Rectal smooth muscle tissue (tissue), 1 donor: ENCODE data around the gene RGS4.
A peak's percentile ranks its signal among the peaks of the same experiment; 100 is the strongest.
"Not testable (repeated sequence)": the region's sequence is repeated elsewhere in the genome, so short reads cannot be mapped to it uniquely, and the experiment has no call there.

ENCODE experiments used
- H3K27ac ChIP-seq: one replicate; pipeline ENCODE4 v1.7.0; 2013; ENCODE audit warnings: low read depth, low read length, inconsistent platforms
- H3K27me3 ChIP-seq: one replicate; pipeline ENCODE4 v1.7.0; 2013; ENCODE audit warnings: low read length; ENCODE audit not compliant: control insufficient read depth, insufficient read depth
- H3K36me3 ChIP-seq: one replicate; pipeline ENCODE4 v1.7.0; 2013; ENCODE audit warnings: low read length; ENCODE audit not compliant: control insufficient read depth, insufficient read depth
- H3K4me1 ChIP-seq: one replicate; pipeline ENCODE4 v1.7.0; 2013; ENCODE audit warnings: low read length; ENCODE audit not compliant: control insufficient read depth, insufficient read depth
- H3K4me3 ChIP-seq: one replicate; pipeline ENCODE4 v1.7.0; 2013; ENCODE audit warnings: low read length
- H3K9ac ChIP-seq: one replicate; pipeline ENCODE4 v1.7.0; 2013; ENCODE audit warnings: low read length

RGS4 gene

GRCh38 chr1:163089117-163089516 is 20.0 kb downstream of the RGS4 start:
- H3K4me1 ChIP-seq, H3K4me3 ChIP-seq, H3K36me3 ChIP-seq, H3K27me3 ChIP-seq, H3K9ac ChIP-seq, H3K27ac ChIP-seq: not testable (repeated sequence)

- Histone ChIP-seq H3K27me3 (no peaks in the 10 kb centered on the region), H3K27ac (no peak overlapping the region), H3K4me3 (no peak overlapping the region), H3K36me3 (no peaks in the 10 kb centered on the region), H3K4me1 (peaks cover 2% of the 10 kb centered on the region), H3K9ac (no peak overlapping the region)
Observed at GRCh38 chr1:163090321-163090945, 21.3 kb downstream of the RGS4 start.

DNA sequence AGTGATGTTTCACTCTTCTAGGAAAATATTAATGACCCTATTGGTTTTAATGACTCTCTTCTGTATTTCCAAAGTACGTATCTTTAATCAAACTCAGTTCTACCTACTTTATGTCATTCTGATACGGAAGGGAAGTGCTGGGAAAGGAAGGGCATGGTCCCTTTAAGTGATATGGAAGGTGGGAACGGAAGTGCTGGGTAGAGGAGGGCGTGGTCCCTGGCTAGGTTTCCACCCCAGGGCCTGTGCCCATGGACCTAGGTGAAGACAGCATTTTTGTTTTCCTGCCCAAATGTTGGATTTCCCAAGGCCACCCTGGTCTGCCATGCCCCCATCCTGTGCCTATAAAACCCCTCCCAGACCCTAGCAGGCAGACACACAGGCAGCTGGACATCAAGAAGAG is 24.0 kb downstream of the RGS4 start:
- H3K27ac ChIP-seq, result no peak overlapping the region
- H3K36me3 ChIP-seq, result no peaks in the 10 kb centered on the region
- H3K27me3 ChIP-seq, result no peaks in the 10 kb centered on the region
- no peaks in the 10 kb centered on the region for H3K4me1 ChIP-seq
- no peak overlapping the region for H3K4me3 ChIP-seq
- H3K9ac ChIP-seq, result no peak overlapping the region

DNA sequence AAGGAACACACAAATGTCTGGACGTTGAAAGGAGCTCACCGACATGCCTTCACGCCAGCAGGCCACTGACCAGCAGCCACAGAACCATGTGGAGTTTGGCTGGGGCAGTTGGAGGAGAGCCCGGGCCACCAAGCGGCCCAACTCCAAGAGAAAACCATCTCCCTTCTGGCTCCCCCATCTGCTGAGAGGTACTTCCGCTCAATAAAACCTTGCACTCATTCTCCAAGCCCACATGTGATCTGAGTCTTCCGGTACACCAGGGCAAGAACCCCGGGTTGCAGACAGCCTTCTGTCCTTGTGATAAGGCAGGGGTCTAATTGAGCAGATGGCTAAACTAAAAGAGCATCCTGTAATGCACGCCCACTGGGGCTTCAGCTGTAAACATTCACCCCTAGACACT is 24.4 kb downstream of the RGS4 start:
- H3K36me3 ChIP-seq, result no peaks in the 10 kb centered on the region
- H3K9ac ChIP-seq, result no peak overlapping the region
- H3K4me1 ChIP-seq, result no peaks in the 10 kb centered on the region
- H3K4me3 ChIP-seq, result no peak overlapping the region
- H3K27ac ChIP-seq, result no peak overlapping the region
- no peaks in the 10 kb centered on the region for H3K27me3 ChIP-seq

DNA sequence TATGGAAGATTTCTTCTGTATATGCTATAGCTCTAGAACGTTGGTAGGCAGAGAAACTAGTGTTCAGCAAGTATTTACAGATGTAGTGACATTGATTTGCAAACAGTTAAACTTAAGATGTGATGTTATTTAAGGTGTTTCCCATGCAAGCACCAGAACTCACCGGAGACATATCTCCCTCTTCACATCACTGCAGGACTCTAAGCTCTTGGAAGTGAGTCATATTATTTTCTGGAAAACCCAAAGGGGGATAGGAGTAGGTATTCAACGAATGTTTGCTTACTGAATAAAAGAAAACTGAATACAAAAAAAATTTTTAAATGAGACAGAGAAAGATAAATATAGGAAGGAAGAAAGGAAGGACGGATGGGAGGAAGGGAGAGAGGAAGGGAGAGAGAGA is 25.0 kb downstream of the RGS4 start:
- Histone ChIP-seq H3K27me3 (no peaks in the 10 kb centered on the region), H3K4me3 (no peak overlapping the region), H3K27ac (no peak overlapping the region), H3K4me1 (no peaks in the 10 kb centered on the region), H3K36me3 (no peaks in the 10 kb centered on the region), H3K9ac (no peak overlapping the region)

GRCh38 chr1:163094589-163094988 is 25.4 kb downstream of the RGS4 start:
- H3K9ac ChIP-seq, result no peak overlapping the region
- no peaks in the 10 kb centered on the region for H3K27me3 ChIP-seq
- no peak overlapping the region for H3K27ac ChIP-seq
- no peaks in the 10 kb centered on the region for H3K36me3 ChIP-seq
- no peaks in the 10 kb centered on the region for H3K4me1 ChIP-seq
- H3K4me3 ChIP-seq, result no peak overlapping the region

DNA sequence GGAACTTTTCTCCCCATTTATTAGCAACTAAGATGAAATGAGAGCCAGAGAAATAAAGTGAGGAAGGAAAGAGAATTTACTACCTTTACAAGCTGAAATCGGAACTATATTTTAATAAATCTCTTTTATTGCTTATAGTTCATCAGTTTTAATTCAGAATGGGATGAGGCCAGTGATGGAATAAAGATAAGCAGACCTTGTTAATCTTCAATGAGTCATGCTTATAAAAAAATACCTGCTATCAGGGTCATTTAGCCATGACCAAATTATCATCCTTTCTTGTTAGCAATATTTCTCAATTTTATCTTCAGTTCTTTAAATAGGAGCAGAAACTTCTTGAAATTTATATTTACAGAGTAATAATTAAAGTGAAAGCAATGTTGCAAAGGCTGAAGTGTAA is 26.1 kb downstream of the RGS4 start:
- H3K4me3 ChIP-seq, result no peak overlapping the region
- no peaks in the 10 kb centered on the region for H3K36me3 ChIP-seq
- no peaks in the 10 kb centered on the region for H3K4me1 ChIP-seq
- no peak overlapping the region for H3K9ac ChIP-seq
- no peaks in the 10 kb centered on the region for H3K27me3 ChIP-seq
- no peak overlapping the region for H3K27ac ChIP-seq

DNA sequence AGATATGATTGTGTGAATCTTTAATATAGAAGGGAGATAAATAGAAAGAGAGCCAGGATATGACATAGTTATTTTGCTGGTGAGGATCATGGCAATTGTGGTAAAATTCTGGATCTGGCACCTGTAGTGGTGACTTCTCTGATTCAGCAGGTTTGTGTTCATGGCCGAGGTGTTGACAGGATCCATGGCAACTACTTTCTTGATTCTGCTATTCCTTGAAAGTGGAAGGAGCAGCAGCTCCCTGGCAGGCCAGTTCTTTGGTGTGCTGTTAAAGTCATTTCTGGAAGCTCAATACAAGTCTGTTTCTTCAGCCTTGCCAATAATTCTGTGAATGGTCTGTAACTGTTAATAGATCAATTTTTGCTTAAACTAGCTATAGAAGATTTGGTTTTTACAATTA is 33.4 kb downstream of the RGS4 start:
- Histone ChIP-seq H3K4me1 (peaks cover 8% of the 10 kb centered on the region), H3K9ac (no peak overlapping the region), H3K36me3 (no peaks in the 10 kb centered on the region), H3K27ac (peak overlapping the region; percentile 66), H3K4me3 (no peak overlapping the region), H3K27me3 (no peaks in the 10 kb centered on the region)

GRCh38 chr1:163104385-163105099 is 35.4 kb downstream of the RGS4 start:
- no peak overlapping the region for H3K4me3 ChIP-seq
- no peaks in the 10 kb centered on the region for H3K36me3 ChIP-seq
- no peaks in the 10 kb centered on the region for H3K27me3 ChIP-seq
- H3K27ac ChIP-seq, result no peak overlapping the region
- peaks cover 8% of the 10 kb centered on the region for H3K4me1 ChIP-seq
- H3K9ac ChIP-seq, result no peak overlapping the region

GRCh38 chr1:163106364-163106987 is 37.3 kb downstream of the RGS4 start:
- Histone ChIP-seq H3K4me3 (no peak overlapping the region), H3K36me3 (no peaks in the 10 kb centered on the region), H3K9ac (no peak overlapping the region), H3K27me3 (no peaks in the 10 kb centered on the region), H3K27ac (no peak overlapping the region), H3K4me1 (peaks cover 8% of the 10 kb centered on the region)

- Histone ChIP-seq H3K4me1 (peaks cover 8% of the 10 kb centered on the region), H3K9ac (no peak overlapping the region), H3K27ac (no peak overlapping the region), H3K4me3 (no peak overlapping the region), H3K27me3 (no peaks in the 10 kb centered on the region), H3K36me3 (no peaks in the 10 kb centered on the region)
Observed at GRCh38 chr1:163107655-163108054, 38.5 kb downstream of the RGS4 start.

DNA sequence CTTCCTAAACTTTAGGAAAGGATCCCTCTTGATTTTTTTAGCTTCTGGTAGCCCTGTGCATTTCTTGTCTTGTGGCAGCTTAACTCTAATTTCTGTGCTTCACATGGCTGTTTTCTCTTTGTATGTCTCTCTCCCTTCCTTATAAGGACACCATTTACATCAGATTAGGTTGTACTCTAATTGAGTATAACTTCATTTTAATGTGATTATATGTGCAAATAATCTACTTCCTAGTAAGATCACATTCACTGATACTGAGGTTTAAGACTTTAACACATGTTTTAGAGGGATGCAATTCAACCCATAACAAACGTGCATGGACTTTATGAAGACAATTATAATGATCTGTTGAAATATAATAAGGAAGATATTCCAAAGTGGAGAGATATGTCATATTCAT is 46.7 kb downstream of the RGS4 start:
- Histone ChIP-seq H3K36me3 (no peaks in the 10 kb centered on the region), H3K27me3 (no peaks in the 10 kb centered on the region), H3K4me3 (no peak overlapping the region), H3K4me1 (no peaks in the 10 kb centered on the region), H3K9ac (no peak overlapping the region), H3K27ac (no peak overlapping the region)

DNA sequence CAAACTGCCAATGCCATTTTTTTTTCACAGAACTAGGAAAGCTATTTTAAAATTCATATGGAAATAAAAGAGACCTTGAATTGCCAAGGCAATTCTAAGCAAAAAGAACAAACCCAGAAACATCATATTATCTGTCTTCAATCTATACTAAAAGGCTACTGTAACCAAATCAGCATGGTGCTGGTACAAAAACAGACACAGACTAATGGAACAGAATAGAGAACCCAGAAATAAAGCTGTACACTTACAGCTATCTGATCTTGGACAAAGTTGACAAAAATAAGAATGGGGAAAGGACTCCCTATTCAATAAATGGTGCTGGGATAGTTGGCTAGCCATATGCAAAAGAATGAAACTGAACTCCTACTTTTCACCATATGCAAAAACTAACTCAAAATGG is 50.5 kb downstream of the RGS4 start:
- H3K9ac ChIP-seq, result no peak overlapping the region
- no peak overlapping the region for H3K4me3 ChIP-seq
- no peaks in the 10 kb centered on the region for H3K4me1 ChIP-seq
- no peak overlapping the region for H3K27ac ChIP-seq
- no peaks in the 10 kb centered on the region for H3K27me3 ChIP-seq
- no peaks in the 10 kb centered on the region for H3K36me3 ChIP-seq
